ENCODE results near the gene CLDN5. TPM values are rescaled to one million over a fixed set of nuclear protein-coding genes. Genes with fewer than 3 reads are reported as not detected.

Gene CLDN5, protein sequence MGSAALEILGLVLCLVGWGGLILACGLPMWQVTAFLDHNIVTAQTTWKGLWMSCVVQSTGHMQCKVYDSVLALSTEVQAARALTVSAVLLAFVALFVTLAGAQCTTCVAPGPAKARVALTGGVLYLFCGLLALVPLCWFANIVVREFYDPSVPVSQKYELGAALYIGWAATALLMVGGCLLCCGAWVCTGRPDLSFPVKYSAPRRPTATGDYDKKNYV
- total RNA-seq: 100 to 1,000 TPM in 2 of 4 donors, 10 to 100 TPM in 2; 94.9 to 170 (median 117) TPM

GRCh38 chr22:19524170-19525115 lies at the start of gene CLDN5:
TSS of gene CLDN5 (minus strand) at chr22:19524410. CDS start at chr22:19524255, 155 bp downstream.
- TF ChIP-seq, protein P1, sequence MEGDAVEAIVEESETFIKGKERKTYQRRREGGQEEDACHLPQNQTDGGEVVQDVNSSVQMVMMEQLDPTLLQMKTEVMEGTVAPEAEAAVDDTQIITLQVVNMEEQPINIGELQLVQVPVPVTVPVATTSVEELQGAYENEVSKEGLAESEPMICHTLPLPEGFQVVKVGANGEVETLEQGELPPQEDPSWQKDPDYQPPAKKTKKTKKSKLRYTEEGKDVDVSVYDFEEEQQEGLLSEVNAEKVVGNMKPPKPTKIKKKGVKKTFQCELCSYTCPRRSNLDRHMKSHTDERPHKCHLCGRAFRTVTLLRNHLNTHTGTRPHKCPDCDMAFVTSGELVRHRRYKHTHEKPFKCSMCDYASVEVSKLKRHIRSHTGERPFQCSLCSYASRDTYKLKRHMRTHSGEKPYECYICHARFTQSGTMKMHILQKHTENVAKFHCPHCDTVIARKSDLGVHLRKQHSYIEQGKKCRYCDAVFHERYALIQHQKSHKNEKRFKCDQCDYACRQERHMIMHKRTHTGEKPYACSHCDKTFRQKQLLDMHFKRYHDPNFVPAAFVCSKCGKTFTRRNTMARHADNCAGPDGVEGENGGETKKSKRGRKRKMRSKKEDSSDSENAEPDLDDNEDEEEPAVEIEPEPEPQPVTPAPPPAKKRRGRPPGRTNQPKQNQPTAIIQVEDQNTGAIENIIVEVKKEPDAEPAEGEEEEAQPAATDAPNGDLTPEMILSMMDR (IDR thresholded peaks at IDR 0.05): no peak
- no peak for TF ChIP-seq POLR2A (IDR thresholded peaks at IDR 0.05)
- intact Hi-C loops (cut with DNase I; ENCODE audit: low total_unique reads): no loop called here
- DNase-seq (ENCODE audit: low spot score in 2 of 2): no peak
- H3K4me3 ChIP-seq (ENCODE audit: low read depth, poor library complexity, severe bottlenecking): peak within 1 kb of the TSS; percentile 8
- WGBS, 2 donors: 4 to 6% methylated on average over 39 to 53 of the region's 69 CpGs

DNA sequence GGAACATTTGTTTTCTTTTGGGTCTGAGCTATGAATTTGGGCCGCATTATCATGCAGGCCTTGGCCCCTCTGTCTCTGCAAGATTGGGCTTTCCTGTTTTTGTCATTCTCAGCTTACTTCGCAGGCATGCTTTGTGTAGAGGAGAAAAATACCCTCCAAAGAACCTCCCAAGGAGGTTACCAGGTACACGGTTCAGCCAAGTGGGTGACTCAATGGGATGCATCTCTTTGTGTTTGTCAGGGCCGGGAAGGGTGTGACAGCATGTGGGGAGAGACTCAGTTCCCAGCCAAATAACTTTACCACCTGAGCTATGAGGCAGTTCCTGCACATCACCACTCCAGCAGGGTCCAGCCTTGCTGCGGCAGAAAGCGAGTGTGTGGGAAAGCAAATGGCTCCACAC lies 47.8 kb upstream of the CLDN5 start:
- no peak overlapping the region for H3K4me3 ChIP-seq (ENCODE audit: low read depth, poor library complexity, severe bottlenecking)
- whole genome bisulfite sequencing, 2 donors: 60 to 66% methylated on average over 6 of the region's 6 CpGs
- DNase-seq (ENCODE audit: low spot score in 2 of 2): no peak
- TF ChIP-seq, protein P1 (IDR thresholded peaks at IDR 0.05): no peak
- TF ChIP-seq POLR2A (IDR thresholded peaks at IDR 0.05): no peak
- intact Hi-C loops (cut with DNase I; ENCODE audit: low total_unique reads): no loop called here

DNA sequence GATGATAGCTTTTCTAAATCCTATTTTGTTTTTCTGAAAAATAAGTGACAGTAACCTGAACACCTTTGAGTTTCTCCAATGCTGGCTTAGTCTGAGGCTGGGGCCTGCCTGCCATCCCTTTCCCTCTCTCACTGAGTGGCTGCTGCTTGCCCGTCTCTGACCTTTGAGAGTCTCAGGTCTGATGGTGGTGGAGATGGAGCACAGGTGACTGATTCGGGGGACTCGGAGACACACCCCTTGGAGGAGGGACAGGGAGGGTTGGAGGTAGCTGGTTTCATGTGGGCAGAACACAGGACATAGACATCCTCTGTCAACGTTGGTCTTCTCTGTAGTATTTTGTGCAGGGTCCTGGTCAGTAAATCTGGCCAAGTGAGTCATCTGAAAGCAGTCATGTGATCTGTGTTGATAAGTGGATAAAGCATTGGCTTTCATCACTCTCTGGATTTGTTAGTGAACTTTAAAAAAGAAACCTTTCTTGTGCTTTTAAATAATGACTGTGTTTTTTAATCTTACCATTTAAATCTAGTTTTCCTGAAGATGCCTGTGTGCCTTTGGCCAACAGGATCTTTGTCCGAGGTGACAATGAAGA lies 47.1 kb upstream of the CLDN5 start:
- DNase-seq (ENCODE audit: low spot score in 2 of 2): peak in 1 of 2 donors; percentile 49
- intact Hi-C loops (cut with DNase I; ENCODE audit: low total_unique reads): no loop called here
- 59 to 70% methylated on average over 5 of the region's 5 CpGs for WGBS, 2 donors
- TF ChIP-seq, protein P1 (IDR thresholded peaks at IDR 0.05): no peak
- no peak for TF ChIP-seq POLR2A (IDR thresholded peaks at IDR 0.05)
- H3K4me3 ChIP-seq (ENCODE audit: low read depth, poor library complexity, severe bottlenecking): no peak overlapping the region

- TF ChIP-seq POLR2A (IDR thresholded peaks at IDR 0.05): no peak
- TF ChIP-seq, protein P1 (IDR thresholded peaks at IDR 0.05): no peak
- no peak overlapping the region for H3K4me3 ChIP-seq (ENCODE audit: low read depth, poor library complexity, severe bottlenecking)
- no peak for DNase-seq (ENCODE audit: low spot score in 2 of 2)
- 84 to 88% methylated on average over 2 of the region's 2 CpGs for WGBS, 2 donors
- intact Hi-C loops (cut with DNase I; ENCODE audit: low total_unique reads): no loop called here
Measured at GRCh38 chr22:19569976-19570375, 45.8 kb upstream of the CLDN5 start.

DNA sequence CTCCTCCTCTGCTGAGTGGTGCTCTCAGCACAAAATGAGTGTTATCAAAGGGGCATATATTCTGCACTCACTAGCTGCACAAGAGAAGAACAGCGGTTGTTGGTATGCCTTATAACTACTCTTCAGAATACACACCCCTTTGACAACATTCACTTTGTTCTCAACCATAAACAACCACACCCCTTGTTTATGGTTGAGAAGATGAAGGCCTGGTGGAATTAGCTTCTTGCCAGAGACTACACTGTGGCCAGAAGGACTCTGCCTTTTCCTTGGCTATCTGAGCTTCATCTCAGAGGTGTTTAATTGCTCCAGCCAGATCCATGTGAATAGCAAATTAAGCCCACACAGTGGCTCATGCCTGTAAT lies 45.0 kb upstream of the CLDN5 start:
- no peak overlapping the region for H3K4me3 ChIP-seq (ENCODE audit: low read depth, poor library complexity, severe bottlenecking)
- intact Hi-C loops (cut with DNase I; ENCODE audit: low total_unique reads): no loop called here
- DNase-seq (ENCODE audit: low spot score in 2 of 2): no peak
- no peak for TF ChIP-seq POLR2A (IDR thresholded peaks at IDR 0.05)
- TF ChIP-seq, protein P1 (IDR thresholded peaks at IDR 0.05): no peak
- WGBS, 2 donors: 42 to 53% methylated on average over 1 of the region's 1 CpG
